ENCODE measurements around the gene SRGN.
"Not testable (repeated sequence)": the region's sequence is repeated elsewhere in the genome, so short reads cannot be mapped to it uniquely, and the experiment has no call there.

SRGN gene, protein sequence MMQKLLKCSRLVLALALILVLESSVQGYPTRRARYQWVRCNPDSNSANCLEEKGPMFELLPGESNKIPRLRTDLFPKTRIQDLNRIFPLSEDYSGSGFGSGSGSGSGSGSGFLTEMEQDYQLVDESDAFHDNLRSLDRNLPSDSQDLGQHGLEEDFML

GRCh38 chr10:69087590-69088470, at the start of gene SRGN:
SRGN (plus strand) TSS chr10:69088103; CDS start chr10:69088158, 55 bp downstream.
- DNase-seq = no peak

GRCh38 chr10:69040904-69041303, 47.0 kb upstream of the SRGN start:
- DNase-seq = not testable (repeated sequence)

- no peak for DNase-seq
These were observed 45.5 kb upstream of the SRGN start for GRCh38 chr10:69042417-69042816.

DNA sequence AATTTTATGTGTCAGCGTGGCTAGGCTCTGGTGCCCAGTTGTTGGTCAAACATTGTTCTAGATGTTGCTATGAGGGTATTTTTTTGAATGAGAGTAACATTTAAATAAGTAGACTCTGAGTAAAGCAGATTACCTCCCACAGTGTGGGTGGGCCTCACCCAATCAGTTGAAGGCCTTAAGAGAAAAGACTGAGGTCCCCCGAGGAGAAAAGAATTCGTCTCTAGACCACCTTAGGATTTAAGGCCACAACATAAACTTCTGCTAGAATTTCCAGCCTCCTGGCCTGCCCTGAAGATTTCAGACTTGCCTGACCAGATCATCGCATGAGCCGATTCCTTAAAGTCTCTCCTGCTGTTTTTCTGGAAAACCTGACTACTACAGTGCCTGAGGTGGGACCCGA, 45.1 kb upstream of the SRGN start:
- DNase-seq = no peak

DNA sequence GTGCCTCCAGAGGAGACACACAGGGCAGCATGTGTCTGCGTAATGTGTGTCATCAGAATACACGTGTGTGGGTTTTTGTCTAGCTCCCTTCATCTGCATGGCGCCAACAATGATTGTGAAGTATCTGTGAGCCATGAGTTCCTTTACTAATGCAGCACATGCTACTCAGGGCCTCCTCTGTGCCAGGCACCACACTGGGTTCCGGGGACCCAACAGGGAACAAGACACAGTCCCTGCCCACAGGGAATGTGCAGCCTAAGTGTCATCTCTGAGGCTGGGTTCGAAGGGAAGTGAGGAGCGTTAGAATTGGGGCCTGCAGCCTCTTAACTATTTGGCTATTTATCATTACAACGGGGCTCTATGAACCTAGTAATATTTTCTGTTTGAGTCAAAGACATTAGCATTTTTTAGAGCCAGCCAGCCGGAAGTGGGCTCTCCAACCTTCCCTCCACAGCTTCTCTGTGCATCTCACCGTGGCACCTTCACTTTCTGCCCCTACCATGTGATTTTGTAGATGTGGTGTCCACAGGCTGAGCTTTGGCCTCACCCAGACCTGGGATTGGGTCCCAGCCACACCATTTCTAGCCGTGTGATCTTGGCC, 43.9 kb upstream of the SRGN start:
- DNase-seq = no peak

- DNase-seq = no peak
These were observed 43.4 kb upstream of the SRGN start for GRCh38 chr10:69044546-69044945.

GRCh38 chr10:69045441-69046300, 42.2 kb upstream of the SRGN start:
- no peak for DNase-seq

DNA sequence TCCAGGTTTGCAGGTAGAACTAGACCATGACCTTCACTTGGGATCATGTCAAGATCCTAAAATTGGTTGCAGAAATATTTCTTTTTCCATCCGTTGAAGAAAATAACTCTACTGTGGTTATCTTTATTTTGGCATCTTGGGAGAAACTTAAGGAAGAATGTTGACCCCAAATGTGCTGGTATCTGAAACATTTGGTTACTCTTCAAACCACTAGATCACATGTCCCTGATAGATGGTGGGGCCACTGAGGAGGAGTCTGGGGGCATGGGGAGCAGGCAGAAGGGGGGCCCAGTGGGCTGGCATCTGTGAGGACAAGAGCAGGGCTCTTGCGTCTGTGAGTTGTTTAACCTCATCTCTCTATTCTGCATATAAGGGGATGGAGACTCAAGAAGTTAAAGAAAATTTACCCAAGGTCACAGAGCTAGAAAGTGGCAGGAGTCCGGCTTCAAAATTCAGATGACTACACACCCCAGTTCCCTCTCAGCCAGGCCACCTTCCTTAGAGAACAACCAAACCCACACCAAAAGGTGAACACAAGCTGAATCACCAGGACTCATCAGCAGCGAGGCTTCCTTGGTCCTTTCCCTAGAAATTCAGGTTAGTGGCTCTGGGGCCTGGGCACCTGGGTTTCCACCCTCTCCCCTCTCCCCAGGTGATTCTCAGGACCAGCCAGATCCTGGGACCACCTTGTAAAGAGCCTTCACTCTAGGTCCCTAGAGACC, 40.6 kb upstream of the SRGN start:
- no peak for DNase-seq

DNA sequence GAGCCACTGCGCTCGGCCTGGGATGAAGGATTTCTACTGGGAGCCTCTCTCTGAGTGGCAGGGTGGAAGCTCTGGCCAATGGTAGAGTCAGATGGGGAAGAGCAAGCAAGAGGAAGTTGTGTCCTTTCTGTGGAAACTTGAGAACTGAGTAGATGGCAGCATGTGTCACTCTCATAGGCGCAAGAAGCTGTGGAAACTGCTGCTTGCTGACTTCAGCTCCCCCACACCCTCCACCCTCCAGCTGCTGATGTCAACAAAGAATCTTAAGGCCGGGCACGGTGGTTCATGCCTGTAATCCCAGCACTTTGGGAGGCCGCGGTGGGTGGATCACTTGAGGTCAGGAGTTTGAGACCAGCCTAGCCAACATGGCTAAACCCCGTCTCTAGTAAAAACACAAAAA, 39.8 kb upstream of the SRGN start:
- DNase-seq = no peak

DNA sequence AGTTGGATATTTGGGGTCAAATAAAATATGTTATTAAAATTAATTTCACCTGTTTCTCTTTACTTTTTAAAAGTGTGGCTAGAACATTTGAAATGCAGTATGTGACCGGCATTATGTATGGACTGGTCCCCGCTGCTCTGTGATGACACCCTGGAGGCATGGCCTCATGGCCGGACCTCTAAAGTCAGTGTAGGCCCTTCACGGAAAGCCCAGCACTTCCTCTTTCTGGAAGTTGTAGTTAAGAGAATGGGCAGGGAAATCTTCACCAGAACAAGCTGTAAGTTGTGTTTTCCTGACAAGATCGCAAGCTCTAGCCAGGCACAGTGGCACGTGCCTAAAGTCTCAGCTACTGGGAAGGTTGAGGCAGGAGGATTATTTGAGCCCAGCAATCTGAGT, 38.3 kb upstream of the SRGN start:
- DNase-seq = no peak

- DNase-seq = no peak
These were observed 36.6 kb upstream of the SRGN start for GRCh38 chr10:69051303-69051702.

GRCh38 chr10:69051710-69052487, 36.0 kb upstream of the SRGN start:
- DNase-seq = no peak

- DNase-seq = no peak
These were observed 35.2 kb upstream of the SRGN start for GRCh38 chr10:69052736-69053135.

GRCh38 chr10:69055241-69055640, 32.7 kb upstream of the SRGN start:
- no peak for DNase-seq

- no peak for DNase-seq
These were observed 31.8 kb upstream of the SRGN start for GRCh38 chr10:69056129-69056528.

DNA sequence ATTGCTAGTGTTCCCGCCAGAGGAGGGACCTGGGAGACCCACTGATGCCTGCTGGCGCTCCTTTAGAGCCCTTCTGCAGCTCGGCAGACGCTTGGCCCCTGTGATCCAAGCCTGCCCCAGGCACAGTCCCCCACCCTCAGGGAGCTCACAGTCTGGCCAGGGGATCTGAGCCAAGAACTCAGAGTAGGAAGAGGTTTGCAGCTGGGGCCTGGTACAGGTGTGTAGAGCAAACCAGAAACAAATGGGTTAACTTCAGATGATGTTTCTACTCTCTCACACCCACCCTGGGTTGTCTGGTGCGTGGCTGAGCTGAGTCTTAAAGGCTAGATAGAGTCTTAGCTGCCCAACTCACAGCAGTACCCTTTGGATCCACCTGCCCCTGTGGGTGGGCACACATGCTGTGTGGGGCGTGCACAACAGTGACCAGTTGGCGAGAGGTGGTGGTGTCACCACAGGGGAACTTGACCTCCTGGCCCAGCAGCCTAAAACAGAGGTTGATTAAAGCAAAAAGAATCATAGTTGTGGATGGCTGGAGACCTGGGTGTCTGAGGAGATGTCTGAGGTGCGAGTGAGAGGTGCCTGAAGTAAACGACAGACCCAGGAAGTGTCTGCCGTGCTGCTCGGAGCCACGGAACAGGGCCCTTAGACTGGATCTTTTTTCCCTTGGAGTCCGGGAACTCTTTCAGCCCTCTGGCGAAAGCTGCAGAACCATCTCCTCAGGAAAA, 31.2 kb upstream of the SRGN start:
- DNase-seq = no peak

- DNase-seq = no peak
These were observed 30.5 kb upstream of the SRGN start for GRCh38 chr10:69057261-69057950.

DNA sequence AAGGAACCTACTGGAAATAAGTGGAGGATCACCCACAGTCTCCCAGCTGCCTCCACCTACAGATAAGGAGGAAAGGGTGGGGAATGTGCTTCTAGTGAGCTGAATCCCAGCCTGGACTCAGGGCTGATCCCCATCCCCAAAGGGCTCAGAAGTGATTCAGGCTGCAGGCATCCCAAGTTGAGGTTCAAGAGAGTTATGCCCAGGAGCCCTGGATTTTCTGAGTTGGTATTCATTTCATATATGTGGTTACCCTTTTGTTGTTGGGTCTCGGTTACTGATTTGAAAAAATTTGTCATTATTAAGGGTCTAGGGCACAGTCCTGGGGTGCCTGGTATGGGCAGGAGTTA, 30.0 kb upstream of the SRGN start:
- DNase-seq = no peak

- DNase-seq = no peak
These were observed 27.6 kb upstream of the SRGN start for GRCh38 chr10:69060127-69060798.

Measured in NCI-H146 (cell line).